Activated CD4-positive, alpha-beta T cell treated with anti-CD3 and anti-CD28 coated beads, Interleukin-2, amount 50 U/mL, for 48 hours (primary cell): ENCODE measurements around the gene TFB2M.

Source experiments
- DNase-seq, 2 experiments: peaks; one replicate each; pipeline ENCODE4 v3.0.0-alpha.2; 2020

Gene TFB2M

DNA sequence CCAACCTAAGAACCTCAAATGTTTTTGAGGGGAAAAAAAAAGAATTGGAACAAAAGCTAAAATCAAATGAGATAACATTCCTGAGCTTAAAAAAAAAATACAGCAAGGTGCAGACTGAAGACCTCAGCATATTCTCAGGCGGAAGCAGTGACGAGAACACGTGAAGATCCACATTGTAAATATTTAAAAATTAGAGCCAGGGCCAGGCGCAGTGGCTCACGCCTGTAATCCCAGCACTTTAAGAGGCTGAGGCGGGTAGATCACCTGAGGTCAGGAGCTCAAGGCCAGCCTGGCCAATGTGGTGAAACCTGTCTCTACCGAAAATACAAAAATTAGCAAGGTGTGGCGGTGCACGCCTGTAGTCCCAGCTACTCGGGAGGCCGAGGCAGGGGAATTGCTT, 15.7 kb downstream of the TFB2M start:
- no peak for DNase-seq

GRCh38 chr1:246549665-246550064, 16.4 kb downstream of the TFB2M start:
- DNase-seq = no peak

DNA sequence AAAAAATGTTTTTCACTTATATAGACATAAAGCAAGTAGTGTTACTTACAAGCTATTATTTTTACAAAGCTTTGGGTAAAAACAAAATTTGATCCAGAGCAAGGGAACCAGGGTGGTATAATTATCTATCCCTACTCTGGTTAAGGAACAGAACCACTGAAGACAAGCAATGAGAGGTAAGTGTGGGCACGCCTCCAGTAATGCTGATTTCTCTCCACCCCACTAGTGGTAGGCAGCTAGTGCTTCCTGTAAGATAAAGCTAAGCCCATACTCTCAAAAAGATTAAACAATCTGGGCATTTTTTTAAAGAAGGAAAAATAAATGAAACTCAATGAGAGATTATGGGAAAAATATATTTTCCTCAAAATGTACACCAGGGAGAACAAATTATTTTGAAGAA, 22.1 kb downstream of the TFB2M start:
- DNase-seq = no peak

DNA sequence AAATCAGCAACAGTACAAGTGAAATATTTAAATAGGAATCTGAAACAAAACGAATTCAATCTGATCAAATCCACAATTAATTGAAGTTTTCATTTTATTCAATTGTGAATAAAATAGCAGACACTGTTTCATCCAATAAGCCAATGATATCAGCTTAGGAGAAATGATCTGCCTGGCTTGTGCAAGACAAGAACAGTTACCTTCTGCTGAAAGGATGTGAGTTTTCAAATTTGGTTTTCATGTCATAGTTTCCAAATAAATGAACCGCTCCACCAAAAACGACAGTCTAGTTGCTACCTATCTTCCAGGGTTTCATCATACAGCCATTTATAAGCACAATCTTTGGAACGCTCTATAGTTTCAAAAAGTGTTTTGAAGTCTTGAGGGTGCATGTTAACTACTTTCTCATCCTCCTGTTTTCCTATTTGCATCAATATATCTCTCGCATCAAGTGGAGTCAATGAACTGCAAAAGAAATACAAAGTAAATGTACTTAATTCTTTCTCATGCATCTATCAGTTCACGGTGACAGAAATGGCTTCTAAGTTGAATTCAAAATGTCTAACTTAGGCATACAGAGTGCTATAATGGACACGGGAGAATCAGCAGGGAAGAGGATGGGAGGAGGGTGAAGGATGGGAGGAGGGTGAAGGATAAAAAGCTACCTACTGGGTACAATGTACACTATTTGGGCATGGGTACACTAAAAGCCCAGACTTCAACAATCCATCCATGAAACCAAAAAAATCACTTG, 25.1 kb downstream of the TFB2M start:
- DNase-seq = no peak

GRCh38 chr1:246537887-246538286, 28.2 kb downstream of the TFB2M start:
- no peak for DNase-seq

GRCh38 chr1:246537441-246537840, 28.6 kb downstream of the TFB2M start:
- no peak for DNase-seq

- DNase-seq = no peak
Observed at GRCh38 chr1:246534114-246534513, 31.9 kb downstream of the TFB2M start.

- DNase-seq = no peak
Observed at GRCh38 chr1:246533371-246533905, 32.6 kb downstream of the TFB2M start.

DNA sequence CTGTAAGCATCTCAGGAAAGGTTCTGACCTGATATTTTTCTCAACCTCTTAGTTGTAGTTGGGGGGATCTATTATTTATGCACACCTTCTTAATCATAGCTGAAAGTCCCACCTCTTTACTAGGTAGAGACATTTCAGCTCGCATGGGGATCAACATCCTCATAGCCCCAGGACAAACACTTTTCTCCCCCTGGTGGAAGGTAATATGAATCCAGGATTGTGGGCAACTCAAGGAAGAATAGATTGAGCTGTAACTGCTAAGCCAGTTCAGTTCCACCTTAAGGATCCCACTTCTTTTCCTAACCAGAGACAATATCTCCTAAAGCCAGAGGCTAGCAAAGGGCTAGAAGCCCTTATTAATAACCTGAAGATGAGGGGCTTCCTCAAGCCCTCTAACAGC, 33.5 kb downstream of the TFB2M start:
- DNase-seq = no peak

GRCh38 chr1:246530482-246530881, 35.6 kb downstream of the TFB2M start:
- DNase-seq = no peak

- no peak for DNase-seq
Observed at GRCh38 chr1:246528933-246529731, 36.9 kb downstream of the TFB2M start.

- DNase-seq = no peak
Observed at GRCh38 chr1:246527402-246528088, 38.5 kb downstream of the TFB2M start.

DNA sequence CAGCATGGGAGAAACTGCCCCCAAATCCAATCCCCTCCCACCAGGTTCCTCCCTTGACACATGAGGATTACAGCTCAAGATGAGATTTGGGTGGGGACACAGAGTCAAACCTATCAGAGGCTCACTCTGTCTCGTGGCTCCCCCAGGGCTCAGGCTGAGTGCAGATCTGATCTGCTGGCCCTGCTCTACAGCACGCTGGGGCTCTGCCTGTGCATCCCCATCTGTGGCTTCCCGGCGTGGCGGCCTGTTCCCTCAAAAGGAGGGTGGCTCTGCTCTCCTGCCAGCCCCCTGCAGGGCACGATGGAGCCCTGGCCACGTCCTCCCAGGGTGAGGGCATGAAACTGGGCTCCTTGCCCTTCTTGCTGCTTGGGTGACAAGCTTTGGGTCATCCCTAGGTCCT, 39.1 kb downstream of the TFB2M start:
- DNase-seq = no peak

DNA sequence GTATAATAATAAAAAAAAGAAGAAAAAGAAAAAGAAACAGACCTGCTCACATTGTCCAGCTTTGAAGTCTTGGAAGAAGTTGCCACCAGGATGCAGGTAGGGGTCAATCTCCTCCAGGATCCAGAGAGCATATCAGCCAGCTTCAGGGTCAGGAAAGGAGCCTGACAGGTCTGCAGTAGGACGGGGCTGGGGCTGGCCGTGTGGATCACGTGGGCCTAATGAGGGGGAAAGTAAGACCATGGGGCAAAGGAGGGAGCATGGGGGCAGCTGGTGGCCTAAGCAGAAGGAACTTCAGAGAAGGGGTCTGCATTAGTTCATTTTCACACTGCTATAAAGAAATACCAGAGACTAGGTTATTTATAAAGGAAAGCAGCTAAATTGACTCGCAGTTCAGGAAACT, 39.7 kb downstream of the TFB2M start:
- DNase-seq = no peak

DNA sequence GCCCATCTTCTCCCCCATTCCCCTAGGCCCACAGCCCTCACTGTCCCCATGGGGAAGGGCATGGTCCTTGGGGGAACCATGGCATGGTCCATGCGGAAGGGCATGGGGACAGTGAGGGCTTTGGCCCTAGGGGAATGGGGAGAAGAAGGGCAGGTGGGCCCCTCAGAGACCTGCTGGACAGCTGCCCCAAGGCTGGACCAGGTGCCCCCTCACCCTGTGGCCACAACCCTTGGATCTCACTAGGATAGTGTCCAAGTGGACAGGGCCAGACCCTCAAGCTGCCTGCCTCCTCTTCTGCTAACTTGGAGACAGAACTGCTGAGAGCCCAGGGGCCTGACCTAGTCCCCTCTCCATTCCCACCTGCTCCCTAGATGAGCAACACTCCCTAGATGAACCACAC, 46.5 kb downstream of the TFB2M start:
- DNase-seq = no peak

- no peak for DNase-seq
Observed at GRCh38 chr1:246518456-246519205, 47.4 kb downstream of the TFB2M start.

DNA sequence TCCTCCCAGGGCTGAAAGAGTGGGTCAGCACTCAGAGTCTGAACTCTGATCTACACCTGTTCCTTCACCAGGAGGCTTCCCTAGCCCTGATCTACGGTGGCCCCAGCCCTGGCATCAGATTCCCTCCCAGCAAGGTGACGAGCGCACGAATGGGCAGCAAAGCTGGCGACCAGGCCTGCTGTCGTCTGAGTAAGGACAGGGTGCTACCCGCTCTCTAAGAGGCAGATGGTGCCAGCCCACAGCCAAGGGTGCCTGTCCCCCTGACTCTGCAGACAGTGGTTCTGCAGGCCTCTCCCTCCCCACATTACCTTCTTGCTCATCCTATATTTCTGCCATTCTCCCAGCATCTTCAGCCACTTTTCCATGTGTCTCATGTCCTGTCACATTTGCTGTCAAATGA, 48.7 kb downstream of the TFB2M start:
- DNase-seq = no peak

DNA sequence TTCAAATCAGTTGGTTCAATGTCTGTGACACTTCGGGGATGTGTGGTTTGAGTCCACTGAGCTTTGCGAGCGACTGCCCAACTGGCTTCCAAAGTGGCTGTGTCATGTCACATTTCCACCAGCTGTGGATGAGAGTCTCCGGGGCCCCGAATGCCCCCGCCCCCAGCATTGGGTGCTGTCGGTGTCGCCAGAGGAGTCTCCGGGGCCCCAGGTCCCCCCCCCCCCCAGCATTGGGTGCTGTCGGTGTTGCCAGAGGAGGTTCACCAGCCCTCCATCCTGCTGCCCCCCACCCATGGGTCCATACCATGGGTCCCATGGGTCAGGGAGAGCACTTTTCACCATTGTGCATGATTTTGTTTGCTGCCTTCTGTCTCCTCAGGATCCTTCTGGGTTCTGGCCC, 49.9 kb downstream of the TFB2M start:
- no peak for DNase-seq

DNA sequence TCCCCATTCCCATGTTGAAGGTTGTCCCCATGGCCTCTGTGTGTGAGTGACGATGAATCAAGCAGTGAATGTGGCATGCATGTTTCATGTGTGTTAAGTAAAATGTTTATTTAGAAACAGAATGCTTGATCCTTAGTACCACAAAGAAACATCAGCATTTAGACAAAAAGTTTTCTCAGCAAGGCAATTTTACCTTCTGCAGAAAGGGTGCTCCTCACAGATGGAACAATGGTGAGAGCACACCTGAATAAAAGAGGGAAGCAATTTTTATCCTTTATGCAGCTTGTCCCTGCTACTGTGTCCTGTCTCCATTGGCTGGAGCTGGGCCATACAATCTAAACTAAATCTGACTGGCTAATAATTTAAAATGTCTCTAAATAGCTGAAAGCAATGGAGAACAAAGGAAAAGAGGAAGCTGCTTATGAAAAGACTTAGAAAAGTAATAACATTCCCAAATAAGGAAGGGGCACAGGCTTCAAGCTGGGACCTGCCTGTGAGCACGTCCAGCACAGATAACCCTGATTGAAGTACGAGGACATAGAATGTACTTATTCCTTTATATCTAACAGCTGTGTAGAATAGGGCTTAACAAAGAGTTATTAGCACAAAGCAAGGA, 50.6 kb downstream of the TFB2M start:
- DNase-seq = no peak

DNA sequence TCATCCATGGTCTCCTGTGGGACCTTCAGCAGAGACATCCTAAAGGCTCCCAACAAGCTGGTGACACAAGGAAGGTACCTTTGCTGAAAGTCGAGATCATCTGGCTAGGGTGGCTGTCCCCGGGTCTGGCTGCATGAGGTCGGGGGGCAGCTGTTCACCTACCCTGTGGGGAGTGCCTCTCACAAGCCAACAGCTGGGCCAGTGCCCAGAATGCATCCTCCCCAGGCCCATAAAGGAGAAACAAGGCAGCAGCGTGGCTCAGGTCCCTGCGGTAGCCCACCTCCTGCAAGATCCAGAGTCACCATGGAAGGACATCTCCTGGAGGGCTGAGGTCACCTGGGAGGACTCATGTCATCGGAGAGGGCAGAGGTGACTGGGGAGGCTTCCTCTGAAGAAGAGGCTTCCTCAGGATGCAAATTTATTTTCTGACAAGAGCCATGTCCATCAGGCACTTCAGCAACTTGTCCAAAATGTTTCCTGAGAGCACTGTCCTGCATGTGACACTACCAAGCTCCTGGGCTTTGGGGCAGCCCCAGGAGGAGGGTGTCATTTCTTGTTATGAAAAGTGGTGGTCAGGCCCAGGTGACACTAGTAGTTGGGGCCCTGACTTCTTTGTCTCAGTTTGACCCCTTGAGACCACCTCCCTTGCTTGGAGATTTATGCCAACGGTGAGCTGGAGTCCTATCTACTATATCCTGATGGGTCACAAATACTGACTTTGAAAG, 52.3 kb downstream of the TFB2M start:
- no peak for DNase-seq

GRCh38 chr1:246513041-246513440, 53.0 kb downstream of the TFB2M start:
- DNase-seq = no peak

GRCh38 chr1:246512635-246513034, 53.4 kb downstream of the TFB2M start:
- no peak for DNase-seq
